SK-N-SH treated with all-trans-retinoic acid at 6 μM for 48 hours (cell line): ENCODE results near the gene UBE4B.

Experiments
- ESRRG ChIP-seq: fragments of 250-450 bp; sonication (Bioruptor Pico); IDR thresholded peaks from 2 replicates; pipeline ENCODE4 v1.6.1; 2021; ENCODE audit warnings: mild to moderate bottlenecking
- OSR1 ChIP-seq: fragments of 250-450 bp; sonication (Bioruptor Pico); IDR thresholded peaks from 2 replicates; pipeline ENCODE4 v1.8.0; 2022; ENCODE audit warnings: moderate library complexity, mild to moderate bottlenecking, inconsistent platforms
- SNAI2 ChIP-seq: fragments of 250-450 bp; sonication (Bioruptor Pico); IDR thresholded peaks from 2 replicates; pipeline ENCODE4 v1.5.0; 2020; ENCODE audit warnings: mild to moderate bottlenecking, moderate library complexity
- ZFP3 ChIP-seq: fragments of 250-450 bp; sonication (Bioruptor Pico); IDR thresholded peaks from 2 replicates; pipeline ENCODE4 v1.5.0; 2020; ENCODE audit warnings: mild to moderate bottlenecking, moderate library complexity
- ZNF565 ChIP-seq: fragments of 450-650 bp; formaldehyde crosslinking; conservative IDR thresholded peaks from 2 replicates; pipeline ENCODE4 v1.5.0; 2020; ENCODE audit warnings: low read depth, mild to moderate bottlenecking, moderate library complexity
- TF ChIP-seq, protein P1 (sequence below): fragments of 250-450 bp; sonication (Bioruptor Pico); IDR thresholded peaks from 2 replicates; pipeline ENCODE4 v1.8.0; 2020; ENCODE audit warnings: mild to moderate bottlenecking, moderate library complexity, borderline replicate concordance

DNA sequence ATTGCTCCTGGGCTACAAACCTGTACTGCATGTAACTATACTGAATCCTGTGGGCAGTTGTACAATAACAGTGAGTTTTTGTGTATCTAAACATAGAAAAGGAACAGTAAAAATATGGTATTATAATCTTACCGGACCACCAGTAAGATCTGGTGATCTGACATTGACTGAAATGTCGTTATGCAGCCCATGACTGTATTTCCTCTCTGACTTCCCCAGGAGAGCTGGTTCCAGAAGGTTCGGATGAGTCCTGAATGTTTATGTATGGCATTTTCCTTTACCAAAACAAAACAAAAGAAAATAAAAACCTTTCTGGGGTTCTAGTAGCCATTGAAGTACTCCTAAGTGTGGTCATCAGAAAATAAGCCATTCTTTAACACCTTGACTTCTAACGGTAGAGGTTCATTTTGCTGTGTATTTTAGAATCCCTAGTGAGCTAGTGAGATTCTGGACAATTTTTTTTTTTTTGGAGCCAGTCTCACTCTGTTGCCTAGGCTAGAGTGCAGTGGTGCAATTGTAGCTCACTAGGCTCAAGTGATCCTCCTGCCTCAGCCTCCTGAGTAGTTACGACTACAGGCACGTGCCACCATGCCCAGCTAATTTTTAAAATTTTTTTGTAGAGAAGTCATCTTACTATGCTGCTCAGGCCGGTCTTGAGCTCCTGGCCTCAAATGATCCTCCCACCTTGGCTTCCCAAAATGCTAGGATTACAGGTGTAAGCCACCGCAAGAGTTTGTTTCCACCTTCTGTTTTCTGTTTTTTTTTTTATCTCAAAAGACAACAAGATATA is 27.7 kb downstream of the UBE4B start:
- TF ChIP-seq SNAI2 (CRISPR knock-in tag) (no peak), ZFP3 (CRISPR knock-in tag) (no peak), ZNF565 (CRISPR knock-in tag) (no peak), ESRRG (CRISPR knock-in tag) (no peak), OSR1 (CRISPR knock-in tag) (no peak)
- TF ChIP-seq, protein P1, sequence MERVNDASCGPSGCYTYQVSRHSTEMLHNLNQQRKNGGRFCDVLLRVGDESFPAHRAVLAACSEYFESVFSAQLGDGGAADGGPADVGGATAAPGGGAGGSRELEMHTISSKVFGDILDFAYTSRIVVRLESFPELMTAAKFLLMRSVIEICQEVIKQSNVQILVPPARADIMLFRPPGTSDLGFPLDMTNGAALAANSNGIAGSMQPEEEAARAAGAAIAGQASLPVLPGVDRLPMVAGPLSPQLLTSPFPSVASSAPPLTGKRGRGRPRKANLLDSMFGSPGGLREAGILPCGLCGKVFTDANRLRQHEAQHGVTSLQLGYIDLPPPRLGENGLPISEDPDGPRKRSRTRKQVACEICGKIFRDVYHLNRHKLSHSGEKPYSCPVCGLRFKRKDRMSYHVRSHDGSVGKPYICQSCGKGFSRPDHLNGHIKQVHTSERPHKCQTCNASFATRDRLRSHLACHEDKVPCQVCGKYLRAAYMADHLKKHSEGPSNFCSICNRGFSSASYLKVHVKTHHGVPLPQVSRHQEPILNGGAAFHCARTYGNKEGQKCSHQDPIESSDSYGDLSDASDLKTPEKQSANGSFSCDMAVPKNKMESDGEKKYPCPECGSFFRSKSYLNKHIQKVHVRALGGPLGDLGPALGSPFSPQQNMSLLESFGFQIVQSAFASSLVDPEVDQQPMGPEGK (CRISPR knock-in tag), result no peak
